Esophagus muscularis mucosa (tissue), 4 donors: ENCODE results near the gene MAK.

Experiments
- CTCF ChIP-seq, 3 experiments: fragments of 200-600 bp in 2 of 3; fragments of 450-650 bp in 1 of 3; sonication (generic) in 2 of 3; IDR thresholded peaks; one replicate each; pipeline ENCODE4 v1.5.1; 2017 to 2019; ENCODE audit warnings: antibody characterized with exemption in 3 of 3, mild to moderate bottlenecking in 2 of 3, moderate library complexity in 1 of 3
- EP300 ChIP-seq: sonication (generic); formaldehyde crosslinking; IDR thresholded peaks from one replicate; pipeline ENCODE4 v1.6.1; 2017; ENCODE audit warnings: antibody characterized with exemption
- POLR2A ChIP-seq: fragments of 450-650 bp; IDR thresholded peaks from one replicate; pipeline ENCODE4 v1.6.1; 2017; ENCODE audit warnings: antibody characterized with exemption, moderate library complexity, mild to moderate bottlenecking, low read depth
- POLR2AphosphoS5 ChIP-seq, 2 donors: sonication (generic); formaldehyde crosslinking; IDR thresholded peaks; one replicate each; pipeline ENCODE4 v1.6.1; 2017; ENCODE audit warnings: antibody characterized with exemption in 2 of 2

GRCh38 chr6:10877012-10877411, 38.7 kb upstream of the MAK start:
- TF ChIP-seq CTCF (IDR thresholded peaks at IDR 0.05) (no peak), POLR2A (no peak), POLR2AphosphoS5 (IDR thresholded peaks at IDR 0.05) (no peak), EP300 (no peak)
